Fibroblast of the conjunctiva (primary cell): ENCODE results near the gene P3H1.
"Not testable (repeated sequence)": the region's sequence is repeated elsewhere in the genome, so short reads cannot be mapped to it uniquely, and the experiment has no call there.

Source experiments
- DNase-seq: peaks from one replicate; pipeline ENCODE4 v3.0.0-alpha.2; 2010; ENCODE audit warnings: low read depth

Gene P3H1

GRCh38 chr1:42730988-42731387, 35.8 kb downstream of the P3H1 start:
- no peak for DNase-seq

- no peak for DNase-seq
These were observed 36.8 kb downstream of the P3H1 start for GRCh38 chr1:42730002-42730401.

- DNase-seq = not testable (repeated sequence)
These were observed 41.0 kb downstream of the P3H1 start for GRCh38 chr1:42725820-42726219.

- DNase-seq = no peak
These were observed 43.3 kb downstream of the P3H1 start for GRCh38 chr1:42723511-42723910.

- not testable (repeated sequence) for DNase-seq
These were observed 44.4 kb downstream of the P3H1 start for GRCh38 chr1:42722403-42722802.

- no peak for DNase-seq
These were observed 44.9 kb downstream of the P3H1 start for GRCh38 chr1:42721926-42722325.

- DNase-seq = no peak
These were observed 46.0 kb downstream of the P3H1 start for GRCh38 chr1:42720868-42721267.

- not testable (repeated sequence) for DNase-seq
These were observed 52.4 kb downstream of the P3H1 start for GRCh38 chr1:42714441-42714840.

- no peak for DNase-seq
These were observed 53.5 kb downstream of the P3H1 start for GRCh38 chr1:42713293-42713692.

- not testable (repeated sequence) for DNase-seq
These were observed 54.0 kb downstream of the P3H1 start for GRCh38 chr1:42712808-42713207.

- no peak for DNase-seq
These were observed 62.9 kb downstream of the P3H1 start for GRCh38 chr1:42703888-42704464.

GRCh38 chr1:42700006-42700405, 66.8 kb downstream of the P3H1 start:
- no peak for DNase-seq

- DNase-seq = no peak
These were observed 68.6 kb downstream of the P3H1 start for GRCh38 chr1:42698081-42698813.
